ENCODE measurements around the gene CNPY1.

- TF ChIP-seq CTCF (IDR thresholded peaks at IDR 0.05; ENCODE audit: low read depth, low read length, missing input control) (no peak), ATF3 (IDR thresholded peaks at IDR 0.05) (no peak), ZBTB33 (IDR thresholded peaks at IDR 0.05) (no peak), EGR1 (IDR thresholded peaks at IDR 0.05; ENCODE audit: low read depth in 2 of 2) (no peak), REST (IDR thresholded peaks at IDR 0.05) (no peak), RAD21 (IDR thresholded peaks at IDR 0.05) (no peak), SP1 (IDR thresholded peaks at IDR 0.05) (no peak), GABPA (IDR thresholded peaks at IDR 0.05 in 1 of 2, conservative IDR thresholded peaks at IDR 0.05 in 1 of 2) (no peak), YY1 (IDR thresholded peaks at IDR 0.05) (no peak), HNF4G (IDR thresholded peaks at IDR 0.05) (no peak), TAF1 (conservative IDR thresholded peaks at IDR 0.05) (no peak)
These were observed 83.1 kb downstream of the CNPY1 start for GRCh38 chr7:155463114-155463811.
